Panc1 (cell line): ENCODE measurements around the gene LRFN2.

Source experiments
- CTCF ChIP-seq: fragments of 450-650 bp; IDR thresholded peaks from 2 replicates; pipeline ENCODE4 v1.5.1; 2017; ENCODE audit warnings: mild to moderate bottlenecking
- REST ChIP-seq, 2 experiments: IDR thresholded peaks; 2 replicates each; pipeline ENCODE4 v1.6.1; 2011 to 2012; ENCODE audit warnings: low read depth in 2 of 2, control low read depth in 1 of 2, low read length in 1 of 2, mild to moderate bottlenecking in 1 of 2, moderate library complexity in 1 of 2; ENCODE audit not compliant: insufficient read depth in 1 of 2

DNA sequence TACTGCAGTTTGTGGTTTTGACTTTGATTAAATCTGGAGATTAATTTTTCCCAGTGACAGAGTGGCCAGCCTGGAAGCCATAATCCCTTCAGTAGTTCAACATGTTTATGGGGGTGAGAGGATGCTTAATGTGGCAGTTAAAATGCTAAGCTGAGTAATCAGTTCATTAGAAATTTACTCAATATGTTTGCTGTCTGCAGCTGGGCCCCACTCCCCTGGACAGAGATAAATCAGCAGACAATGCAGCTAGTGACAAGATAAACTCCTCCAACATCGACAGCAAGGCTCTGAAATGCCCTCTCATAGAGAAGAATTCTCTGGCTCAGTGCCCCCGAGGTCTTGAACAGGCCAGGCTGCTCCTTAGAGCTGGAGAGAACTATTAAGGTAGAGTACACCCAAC lies 101.9 kb downstream of the LRFN2 start:
- no peak for TF ChIP-seq CTCF
- TF ChIP-seq REST (IDR thresholded peaks at IDR 0.05; ENCODE audit: insufficient read depth in 1 of 2, low read depth in 2 of 2, low read length in 1 of 2), result no peak
